Neural crest cell (in vitro differentiated cells): ENCODE data around the gene LRRC8B. TPM values are rescaled to one million over a fixed set of nuclear protein-coding genes. Genes with fewer than 3 reads are reported as not detected.
"Not testable (repeated sequence)": the region's sequence is repeated elsewhere in the genome, so short reads cannot be mapped to it uniquely, and the experiment has no call there.

Source experiments
- DNase-seq: peaks from one replicate; pipeline ENCODE4 v3.0.0; 2021; ENCODE audit warnings: low read depth, mixed read lengths, low spot score
- H3K27ac Mint-ChIP-seq: one replicate; pipeline ENCODE4 v1.8.0; 2021; ENCODE audit warnings: mild to moderate bottlenecking, mixed read lengths; ENCODE audit not compliant: unreplicated experiment
- H3K27me3 Mint-ChIP-seq: 2 replicates; pipeline ENCODE4 v1.8.0; 2021; ENCODE audit warnings: low read depth, mild to moderate bottlenecking, mixed read lengths
- H3K36me3 Mint-ChIP-seq: 2 replicates; pipeline ENCODE4 v1.8.0; 2021; ENCODE audit warnings: low read depth, mild to moderate bottlenecking, mixed read lengths
- H3K4me1 Mint-ChIP-seq: 2 replicates; pipeline ENCODE4 v1.8.0; 2021; ENCODE audit warnings: mixed read lengths
- H3K4me3 Mint-ChIP-seq: one replicate; pipeline ENCODE4 v1.8.0; 2021; ENCODE audit warnings: mild to moderate bottlenecking, mixed read lengths
- H3K9me3 Mint-ChIP-seq: 2 replicates; pipeline ENCODE4 v1.8.0; 2021; ENCODE audit warnings: mixed read lengths
- total RNA-seq: library from RNA; stranded (reverse); gene quantifications from 2 replicates; pipeline ENCODE4 v1.2.1, GENCODE V29; 2021
- TF ChIP-seq, protein P1 (sequence below): fragments of 200-600 bp; sonication (generic); conservative IDR thresholded peaks from 2 replicates; pipeline ENCODE4 v1.5.0; 2021; ENCODE audit warnings: antibody characterized with exemption, mild to moderate bottlenecking

Gene LRRC8B
- total RNA-seq, 1 donor from 2014 or later: 21.7 TPM

- H3K4me1 Mint-ChIP-seq: peaks cover 8% of the 10 kb centered on the region
- peaks cover 5% of the 10 kb centered on the region for H3K27me3 Mint-ChIP-seq
- peaks cover 6% of the 10 kb centered on the region for H3K36me3 Mint-ChIP-seq
- no peak overlapping the region for H3K27ac Mint-ChIP-seq
- no peak for DNase-seq
- TF ChIP-seq, protein P1, sequence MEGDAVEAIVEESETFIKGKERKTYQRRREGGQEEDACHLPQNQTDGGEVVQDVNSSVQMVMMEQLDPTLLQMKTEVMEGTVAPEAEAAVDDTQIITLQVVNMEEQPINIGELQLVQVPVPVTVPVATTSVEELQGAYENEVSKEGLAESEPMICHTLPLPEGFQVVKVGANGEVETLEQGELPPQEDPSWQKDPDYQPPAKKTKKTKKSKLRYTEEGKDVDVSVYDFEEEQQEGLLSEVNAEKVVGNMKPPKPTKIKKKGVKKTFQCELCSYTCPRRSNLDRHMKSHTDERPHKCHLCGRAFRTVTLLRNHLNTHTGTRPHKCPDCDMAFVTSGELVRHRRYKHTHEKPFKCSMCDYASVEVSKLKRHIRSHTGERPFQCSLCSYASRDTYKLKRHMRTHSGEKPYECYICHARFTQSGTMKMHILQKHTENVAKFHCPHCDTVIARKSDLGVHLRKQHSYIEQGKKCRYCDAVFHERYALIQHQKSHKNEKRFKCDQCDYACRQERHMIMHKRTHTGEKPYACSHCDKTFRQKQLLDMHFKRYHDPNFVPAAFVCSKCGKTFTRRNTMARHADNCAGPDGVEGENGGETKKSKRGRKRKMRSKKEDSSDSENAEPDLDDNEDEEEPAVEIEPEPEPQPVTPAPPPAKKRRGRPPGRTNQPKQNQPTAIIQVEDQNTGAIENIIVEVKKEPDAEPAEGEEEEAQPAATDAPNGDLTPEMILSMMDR: no peak
- peaks cover 11% of the 10 kb centered on the region for H3K9me3 Mint-ChIP-seq
- H3K4me3 Mint-ChIP-seq: no peak overlapping the region
Measured at GRCh38 chr1:89518221-89518631, 6.4 kb upstream of the LRRC8B start.

- no peak overlapping the region for H3K4me3 Mint-ChIP-seq
- peaks cover 16% of the 10 kb centered on the region for H3K4me1 Mint-ChIP-seq
- H3K9me3 Mint-ChIP-seq: peaks cover 3% of the 10 kb centered on the region
- peaks cover 3% of the 10 kb centered on the region for H3K36me3 Mint-ChIP-seq
- no peak overlapping the region for H3K27ac Mint-ChIP-seq
- no peak for DNase-seq
- TF ChIP-seq, protein P1: peak; percentile 71
- peaks cover 12% of the 10 kb centered on the region for H3K27me3 Mint-ChIP-seq
Measured at GRCh38 chr1:89519779-89520358, 4.8 kb upstream of the LRRC8B start.

- not testable (repeated sequence) for DNase-seq, H3K27ac Mint-ChIP-seq, H3K4me3 Mint-ChIP-seq, H3K36me3 Mint-ChIP-seq, H3K9me3 Mint-ChIP-seq
- H3K27me3 Mint-ChIP-seq: peaks cover 20% of the 10 kb centered on the region
- H3K4me1 Mint-ChIP-seq: peaks cover 25% of the 10 kb centered on the region
Measured at GRCh38 chr1:89521977-89522376, 2.7 kb upstream of the LRRC8B start.

DNA sequence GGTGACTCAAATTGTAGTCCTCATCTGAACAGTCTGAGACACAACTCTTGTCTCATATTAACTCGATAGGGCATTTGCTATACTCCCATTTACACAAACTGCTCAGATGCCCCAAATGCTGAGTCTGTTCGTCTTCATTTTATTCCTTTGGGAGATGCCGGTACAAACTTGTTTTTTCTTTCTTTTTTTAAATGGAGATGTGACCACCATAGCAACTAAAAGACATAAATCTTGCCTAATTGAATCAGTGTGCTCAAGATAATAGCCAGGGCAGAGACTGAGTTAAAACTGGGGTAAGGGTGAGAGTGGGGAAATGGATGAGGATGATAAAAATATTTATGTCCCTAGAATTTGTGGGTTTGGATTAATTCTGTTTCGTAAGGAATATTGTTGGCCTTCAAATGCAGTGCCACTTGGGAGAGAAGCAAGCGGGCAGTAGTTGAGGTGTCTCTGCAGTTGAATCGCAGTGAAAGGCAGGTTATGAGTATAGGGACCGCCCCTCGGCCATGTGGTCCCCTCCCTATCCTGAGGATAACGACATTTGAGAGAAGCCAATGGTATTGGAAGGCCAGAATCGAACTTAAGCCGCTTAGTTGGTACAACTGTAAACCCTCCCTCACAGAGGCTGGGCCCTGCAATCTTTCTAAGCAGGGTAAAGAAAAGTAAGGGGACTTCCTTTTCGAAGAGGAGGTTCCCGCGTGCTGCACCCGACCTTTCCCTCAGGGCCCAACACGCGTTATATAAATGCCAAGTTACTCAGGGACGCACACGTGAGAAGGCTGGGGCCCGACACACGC is 859 bp upstream of the LRRC8B start:
- Mint-ChIP-seq H3K4me1 (peaks cover 25% of the 10 kb centered on the region), H3K27me3 (peaks cover 20% of the 10 kb centered on the region), H3K4me3 (peak overlapping the region; percentile 89), H3K36me3 (peaks cover 3% of the 10 kb centered on the region), H3K9me3 (peaks cover 3% of the 10 kb centered on the region), H3K27ac (peak overlapping the region; percentile 94)
- TF ChIP-seq, protein P1: no peak
- no peak for DNase-seq

DNA sequence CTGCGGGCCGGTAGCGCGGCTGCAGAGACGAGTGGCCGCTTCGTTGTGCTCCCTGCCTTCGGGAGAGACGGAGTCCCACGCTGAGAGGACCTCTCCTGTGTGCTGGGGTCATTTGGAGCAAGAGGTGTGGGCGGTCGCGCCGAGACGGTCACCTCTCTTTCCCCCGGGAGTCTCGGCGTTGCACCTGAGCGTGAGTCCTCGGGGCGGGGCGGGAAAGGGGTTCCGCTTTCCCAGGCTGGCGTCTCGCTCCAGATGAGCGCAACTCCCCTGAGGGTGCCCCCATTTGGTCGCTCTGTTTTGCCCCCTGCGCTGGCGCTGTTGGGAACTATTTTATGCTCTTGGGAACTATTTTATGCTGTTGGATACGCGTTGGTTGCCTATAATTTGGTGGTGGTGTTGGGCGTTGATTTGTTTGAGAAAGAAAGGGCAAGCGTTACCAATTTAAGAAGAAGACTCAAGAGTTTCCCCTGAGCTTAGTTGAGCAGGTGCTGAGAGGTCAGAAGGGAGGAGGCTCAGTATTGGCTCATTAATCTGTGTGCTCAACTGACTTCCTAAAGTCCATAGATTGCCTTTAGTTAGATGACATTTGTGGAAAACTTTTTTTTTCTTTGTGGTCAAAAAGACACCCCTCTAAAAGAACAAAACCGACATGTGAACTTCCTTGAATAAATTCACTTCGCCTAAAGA is 683 bp downstream of the LRRC8B start:
- Mint-ChIP-seq H3K36me3 (peaks cover 3% of the 10 kb centered on the region), H3K27ac (peak overlapping the region; percentile 39), H3K27me3 (peaks cover 23% of the 10 kb centered on the region), H3K9me3 (peaks cover 3% of the 10 kb centered on the region), H3K4me3 (peak overlapping the region; percentile 89), H3K4me1 (peaks cover 25% of the 10 kb centered on the region)
- TF ChIP-seq, protein P1: peak; percentile 15
- peak; percentile 25 for DNase-seq
